ENCODE measurements around the gene DYRK1A. TPM values are rescaled to one million over a fixed set of nuclear protein-coding genes. Genes with fewer than 3 reads are reported as not detected.

The DYRK1A gene
- total RNA-seq, 3 donors from 2014 or later (not counting 1 experiment from before 2014, with no cell fraction given) = 149 to 166 (median 153) TPM

DNA sequence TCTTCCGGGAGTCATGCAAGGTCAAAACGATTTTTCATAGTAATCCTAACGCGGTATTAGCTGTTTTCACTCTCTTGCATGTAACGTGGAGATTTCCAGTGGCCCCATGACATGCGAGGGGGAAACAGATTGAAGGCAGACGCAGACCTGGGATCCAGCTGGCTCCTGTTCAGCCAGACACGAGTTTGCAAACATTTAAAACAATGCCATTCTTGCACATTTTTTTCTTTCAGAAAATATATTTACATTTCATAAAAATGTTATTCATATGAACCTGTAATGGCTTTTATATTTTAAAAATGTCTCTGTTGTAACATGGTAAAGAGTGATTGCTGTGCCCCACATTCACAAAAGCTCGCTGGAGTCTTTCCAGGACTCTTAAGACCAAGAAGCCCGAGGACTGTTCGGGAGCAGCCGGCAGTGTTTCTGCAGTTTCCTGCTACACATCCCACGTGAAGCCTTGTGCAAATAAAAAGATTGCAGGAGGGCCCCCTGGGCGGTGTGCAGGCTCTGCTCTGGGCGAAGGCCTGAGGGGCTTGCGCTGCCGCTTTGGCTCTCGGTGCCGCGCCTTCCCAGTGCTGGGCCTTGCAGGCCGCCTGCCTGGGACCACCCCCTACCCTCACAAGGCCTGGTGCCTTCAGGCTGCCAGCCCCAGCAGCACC, 184.9 kb downstream of the DYRK1A start:
- Histone ChIP-seq H3K27me3 (ENCODE audit: control insufficient read depth, insufficient read depth, low read length) (no peaks in the 10 kb centered on the region), H3K27ac (ENCODE audit: low read length) (no peak overlapping the region), H3K36me3 (ENCODE audit: control insufficient read depth, insufficient read depth, low read length) (no peaks in the 10 kb centered on the region), H3K4me1 (ENCODE audit: control insufficient read depth, insufficient read depth, low read length) (peaks cover 11% of the 10 kb centered on the region), H3K9me3 (ENCODE audit: control insufficient read depth, insufficient read depth, low read length) (no peaks in the 10 kb centered on the region), H3K4me3 (ENCODE audit: low read length) (no peak overlapping the region)
- intact Hi-C loops (cut with micrococcal nuclease) = no loop called here
- no peak overlapping the region for H3K4me3 Mint-ChIP-seq
- H3K9me3 Mint-ChIP-seq = no peaks in the 10 kb centered on the region
- ATAC-seq (no peak), DNase-seq (no peak)
- peaks cover 23 to 28% of the 10 kb centered on the region in 2 donors for H3K4me1 Mint-ChIP-seq
- no peaks in the 10 kb centered on the region for H3K36me3 Mint-ChIP-seq
- WGBS (ENCODE audit: insufficient coverage) = 78% methylated on average over 20 of the region's 21 CpGs
- H3K27ac Mint-ChIP-seq = no peak overlapping the region
- H3K27me3 Mint-ChIP-seq (ENCODE audit: low read depth in 2 of 2) = peaks cover 3 to 13% of the 10 kb centered on the region in 2 donors
- TF ChIP-seq, protein P1, sequence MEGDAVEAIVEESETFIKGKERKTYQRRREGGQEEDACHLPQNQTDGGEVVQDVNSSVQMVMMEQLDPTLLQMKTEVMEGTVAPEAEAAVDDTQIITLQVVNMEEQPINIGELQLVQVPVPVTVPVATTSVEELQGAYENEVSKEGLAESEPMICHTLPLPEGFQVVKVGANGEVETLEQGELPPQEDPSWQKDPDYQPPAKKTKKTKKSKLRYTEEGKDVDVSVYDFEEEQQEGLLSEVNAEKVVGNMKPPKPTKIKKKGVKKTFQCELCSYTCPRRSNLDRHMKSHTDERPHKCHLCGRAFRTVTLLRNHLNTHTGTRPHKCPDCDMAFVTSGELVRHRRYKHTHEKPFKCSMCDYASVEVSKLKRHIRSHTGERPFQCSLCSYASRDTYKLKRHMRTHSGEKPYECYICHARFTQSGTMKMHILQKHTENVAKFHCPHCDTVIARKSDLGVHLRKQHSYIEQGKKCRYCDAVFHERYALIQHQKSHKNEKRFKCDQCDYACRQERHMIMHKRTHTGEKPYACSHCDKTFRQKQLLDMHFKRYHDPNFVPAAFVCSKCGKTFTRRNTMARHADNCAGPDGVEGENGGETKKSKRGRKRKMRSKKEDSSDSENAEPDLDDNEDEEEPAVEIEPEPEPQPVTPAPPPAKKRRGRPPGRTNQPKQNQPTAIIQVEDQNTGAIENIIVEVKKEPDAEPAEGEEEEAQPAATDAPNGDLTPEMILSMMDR (IDR thresholded peaks at IDR 0.05) = no peak

DNA sequence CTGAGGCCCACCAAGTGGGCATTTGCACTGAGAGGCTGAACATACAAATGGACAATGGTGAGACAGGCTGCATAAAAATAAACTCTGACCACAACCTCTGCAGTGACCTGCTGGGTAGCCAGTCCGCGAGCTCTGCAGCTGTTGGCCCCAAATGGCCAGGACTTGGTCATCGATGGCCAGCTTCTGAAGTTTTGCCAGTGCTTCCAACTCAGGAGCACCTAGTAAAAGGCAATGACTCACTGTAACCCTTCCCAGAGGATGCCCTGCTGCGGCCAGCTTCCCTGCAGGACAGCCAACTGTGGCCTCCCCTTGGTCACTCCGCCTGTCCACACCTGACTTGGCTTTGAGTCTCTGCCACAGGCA, 185.4 kb downstream of the DYRK1A start:
- H3K4me3 Mint-ChIP-seq = no peak overlapping the region
- peaks cover 3 to 13% of the 10 kb centered on the region in 2 donors for H3K27me3 Mint-ChIP-seq (ENCODE audit: low read depth in 2 of 2)
- no peaks in the 10 kb centered on the region for H3K36me3 Mint-ChIP-seq
- H3K9me3 Mint-ChIP-seq = no peaks in the 10 kb centered on the region
- TF ChIP-seq, protein P1 (IDR thresholded peaks at IDR 0.05) = no peak
- no peak for DNase-seq
- WGBS (ENCODE audit: insufficient coverage) = 95% methylated on average over 5 of the region's 5 CpGs
- H3K27ac Mint-ChIP-seq = no peak overlapping the region
- H3K4me1 ChIP-seq (ENCODE audit: control insufficient read depth, insufficient read depth, low read length) = peaks cover 6% of the 10 kb centered on the region
- no peak overlapping the region for H3K27ac ChIP-seq (ENCODE audit: low read length)
- no peaks in the 10 kb centered on the region for H3K27me3 ChIP-seq (ENCODE audit: control insufficient read depth, insufficient read depth, low read length)
- no peaks in the 10 kb centered on the region for H3K36me3 ChIP-seq (ENCODE audit: control insufficient read depth, insufficient read depth, low read length)
- intact Hi-C loops (cut with micrococcal nuclease) = no loop called here
- ATAC-seq = no peak
- H3K9me3 ChIP-seq (ENCODE audit: control insufficient read depth, insufficient read depth, low read length) = no peaks in the 10 kb centered on the region
- peaks cover 18 to 23% of the 10 kb centered on the region in 2 donors for H3K4me1 Mint-ChIP-seq
- H3K4me3 ChIP-seq (ENCODE audit: low read length) = no peak overlapping the region

DNA sequence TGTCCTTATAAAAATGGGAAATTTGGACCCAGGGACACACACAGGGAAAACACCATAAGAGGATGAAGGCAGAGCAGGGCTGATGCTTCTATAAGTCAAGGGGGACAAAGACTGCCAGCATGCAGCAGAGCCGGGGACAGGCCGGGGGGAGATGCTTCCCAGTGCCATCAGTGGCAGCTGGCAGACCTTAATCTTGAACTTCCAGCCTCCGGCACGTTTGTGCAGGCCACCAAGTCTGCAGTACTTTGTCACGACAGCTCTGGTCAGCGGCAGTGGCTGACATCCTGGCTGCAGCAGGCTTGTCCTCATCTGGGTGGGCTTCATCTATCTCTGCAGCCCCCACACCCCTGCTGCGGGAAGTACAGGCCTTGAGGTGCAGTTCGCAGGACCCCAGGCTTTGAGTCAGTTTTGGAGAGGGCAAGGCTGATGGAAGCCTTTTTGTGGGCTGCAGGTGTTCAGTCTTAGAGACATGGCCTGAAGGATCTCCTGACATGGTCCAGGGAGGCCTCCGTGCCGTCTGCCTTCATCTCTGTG, 186.0 kb downstream of the DYRK1A start:
- H3K4me3 ChIP-seq (ENCODE audit: low read length) = no peak overlapping the region
- H3K4me1 Mint-ChIP-seq = peaks cover 12 to 17% of the 10 kb centered on the region in 2 donors
- H3K27ac ChIP-seq (ENCODE audit: low read length) = no peak overlapping the region
- 88% methylated on average over 10 of the region's 10 CpGs for WGBS (ENCODE audit: insufficient coverage)
- no peaks in the 10 kb centered on the region for H3K27me3 ChIP-seq (ENCODE audit: control insufficient read depth, insufficient read depth, low read length)
- H3K27me3 Mint-ChIP-seq (ENCODE audit: low read depth in 2 of 2) = peaks cover 3 to 13% of the 10 kb centered on the region in 2 donors
- no peak for ATAC-seq
- TF ChIP-seq, protein P1 (IDR thresholded peaks at IDR 0.05) = no peak
- H3K4me3 Mint-ChIP-seq = no peak overlapping the region
- H3K27ac Mint-ChIP-seq = no peak overlapping the region
- H3K9me3 Mint-ChIP-seq = no peaks in the 10 kb centered on the region
- H3K36me3 Mint-ChIP-seq = no peaks in the 10 kb centered on the region
- no peak for DNase-seq
- H3K36me3 ChIP-seq (ENCODE audit: control insufficient read depth, insufficient read depth, low read length) = no peaks in the 10 kb centered on the region
- no peaks in the 10 kb centered on the region for H3K9me3 ChIP-seq (ENCODE audit: control insufficient read depth, insufficient read depth, low read length)
- intact Hi-C loops (cut with micrococcal nuclease) = no loop called here
- H3K4me1 ChIP-seq (ENCODE audit: control insufficient read depth, insufficient read depth, low read length) = peaks cover under 1% of the 10 kb centered on the region

DNA sequence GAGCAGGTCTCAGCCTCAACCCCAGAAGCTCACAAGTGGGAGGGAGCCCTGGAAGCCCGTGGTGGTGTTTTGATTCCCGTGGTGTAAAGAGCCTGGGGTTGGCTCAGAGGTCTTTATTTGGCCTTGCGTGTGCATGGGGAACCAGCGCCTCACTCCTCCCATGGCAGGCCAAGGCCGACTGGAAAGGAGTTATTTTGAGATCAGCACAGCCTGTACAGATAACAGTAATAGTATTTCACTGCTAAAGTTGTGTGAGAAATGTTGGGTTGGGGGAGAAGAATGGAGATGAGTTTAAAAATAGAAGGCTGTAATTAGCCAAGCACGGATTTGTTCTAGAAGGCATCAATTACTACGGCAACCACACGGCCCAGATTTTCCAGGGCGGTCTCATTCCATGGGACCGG, 186.5 kb downstream of the DYRK1A start:
- Histone ChIP-seq H3K27ac (ENCODE audit: low read length) (no peak overlapping the region), H3K36me3 (ENCODE audit: control insufficient read depth, insufficient read depth, low read length) (no peaks in the 10 kb centered on the region), H3K4me1 (ENCODE audit: control insufficient read depth, insufficient read depth, low read length) (no peaks in the 10 kb centered on the region), H3K27me3 (ENCODE audit: control insufficient read depth, insufficient read depth, low read length) (no peaks in the 10 kb centered on the region), H3K4me3 (ENCODE audit: low read length) (no peak overlapping the region), H3K9me3 (ENCODE audit: control insufficient read depth, insufficient read depth, low read length) (no peaks in the 10 kb centered on the region)
- Mint-ChIP-seq H3K4me1 (peaks cover 7 to 12% of the 10 kb centered on the region in 2 donors), H3K36me3 (no peaks in the 10 kb centered on the region), H3K4me3 (no peak overlapping the region), H3K27ac (no peak overlapping the region), H3K27me3 (ENCODE audit: low read depth in 2 of 2) (peaks cover 3 to 13% of the 10 kb centered on the region in 2 donors), H3K9me3 (no peaks in the 10 kb centered on the region)
- WGBS (ENCODE audit: insufficient coverage) = 87% methylated on average over 10 of the region's 10 CpGs
- intact Hi-C loops (cut with micrococcal nuclease) = no loop called here
- TF ChIP-seq, protein P1 (IDR thresholded peaks at IDR 0.05) = no peak
- ATAC-seq (no peak), DNase-seq (no peak)

Measured in natural killer cell (primary cell).